KMS-11 (cell line): Measurements from ENCODE around the gene PRKG1.

Experiments
- H2AFZ ChIP-seq: fragments of 200-600 bp; sonication (generic); 2 replicates; pipeline ENCODE4 v1.6.1; 2016; ENCODE audit warnings: antibody characterized with exemption, mixed run types, low read depth
- H3K27ac ChIP-seq: fragments of 200-600 bp; sonication (generic); 2 replicates; pipeline ENCODE4 v1.6.1; 2016; ENCODE audit warnings: mild to moderate bottlenecking, mixed run types
- H3K27me3 ChIP-seq: fragments of 200-600 bp; sonication (generic); 2 replicates; pipeline ENCODE4 v1.6.1; 2017; ENCODE audit warnings: mild to moderate bottlenecking, low read depth, mixed run types, moderate library complexity; ENCODE audit not compliant: insufficient read depth
- H3K36me3 ChIP-seq: fragments of 200-600 bp; sonication (generic); 2 replicates; pipeline ENCODE4 v1.6.1; 2017; ENCODE audit warnings: mild to moderate bottlenecking, mixed run types; ENCODE audit not compliant: insufficient read depth
- H3K4me1 ChIP-seq: fragments of 200-600 bp; sonication (generic); 2 replicates; pipeline ENCODE4 v1.6.1; 2016; ENCODE audit warnings: mild to moderate bottlenecking, low read depth, mixed run types; ENCODE audit not compliant: poor library complexity, severe bottlenecking
- H3K4me2 ChIP-seq: fragments of 200-600 bp; sonication (generic); 2 replicates; pipeline ENCODE4 v1.7.0; 2016; ENCODE audit warnings: mild to moderate bottlenecking, mixed run types
- H3K4me3 ChIP-seq: fragments of 200-600 bp; sonication (generic); IDR thresholded peaks from 2 replicates; pipeline ENCODE4 v1.6.1; 2017; ENCODE audit warnings: low read depth, low read length, mixed read lengths; ENCODE audit not compliant: insufficient read depth
- H3K79me2 ChIP-seq: fragments of 200-600 bp; sonication (generic); 2 replicates; pipeline ENCODE4 v1.6.1; 2016; ENCODE audit warnings: low read depth, mixed run types; ENCODE audit not compliant: insufficient read depth
- H3K9ac ChIP-seq: fragments of 200-600 bp; sonication (generic); 2 replicates; pipeline ENCODE4 v1.6.1; 2016; ENCODE audit warnings: mild to moderate bottlenecking, mixed run types
- H4K20me1 ChIP-seq: fragments of 200-600 bp; sonication (generic); 2 replicates; pipeline ENCODE4 v1.6.1; 2016; ENCODE audit warnings: mild to moderate bottlenecking, mixed run types; ENCODE audit not compliant: insufficient read depth
- CTCF ChIP-seq: fragments of 200-600 bp; sonication (generic); conservative IDR thresholded peaks from 2 replicates; pipeline ENCODE4 v1.6.1; 2017; ENCODE audit warnings: low read depth, mild to moderate bottlenecking, antibody characterized with exemption, low read length, moderate library complexity, mixed read lengths

PRKG1 gene

GRCh38 chr10:51808187-51808586 lies 733.9 kb downstream of the PRKG1 start:
- Histone ChIP-seq H3K4me3 (no peak overlapping the region), H3K4me1 (no peaks in the 10 kb centered on the region), H3K9ac (no peak overlapping the region), H4K20me1 (no peaks in the 10 kb centered on the region), H3K36me3 (no peaks in the 10 kb centered on the region), H3K27me3 (no peaks in the 10 kb centered on the region), H3K4me2 (no peak overlapping the region), H3K27ac (no peak overlapping the region), H2AFZ (no peak overlapping the region), H3K79me2 (no peaks in the 10 kb centered on the region)
- no peak for TF ChIP-seq CTCF

- no peak for TF ChIP-seq CTCF
- Histone ChIP-seq H3K4me2 (no peak overlapping the region), H4K20me1 (no peaks in the 10 kb centered on the region), H3K36me3 (no peaks in the 10 kb centered on the region), H3K79me2 (no peaks in the 10 kb centered on the region), H3K27me3 (no peaks in the 10 kb centered on the region), H3K4me3 (no peak overlapping the region), H3K27ac (no peak overlapping the region), H2AFZ (no peak overlapping the region), H3K4me1 (no peaks in the 10 kb centered on the region), H3K9ac (no peak overlapping the region)
Measured at GRCh38 chr10:51815723-51816122, 741.4 kb downstream of the PRKG1 start.

- TF ChIP-seq CTCF, result no peak
- Histone ChIP-seq H3K4me2 (no peak overlapping the region), H4K20me1 (no peaks in the 10 kb centered on the region), H3K27ac (no peak overlapping the region), H3K4me1 (no peaks in the 10 kb centered on the region), H3K79me2 (no peaks in the 10 kb centered on the region), H3K36me3 (no peaks in the 10 kb centered on the region), H3K9ac (no peak overlapping the region), H2AFZ (no peak overlapping the region), H3K4me3 (no peak overlapping the region), H3K27me3 (no peaks in the 10 kb centered on the region)
Measured at GRCh38 chr10:51821045-51821444, 746.8 kb downstream of the PRKG1 start.

GRCh38 chr10:51821745-51822144 lies 747.5 kb downstream of the PRKG1 start:
- Histone ChIP-seq H3K27ac (no peak overlapping the region), H4K20me1 (no peaks in the 10 kb centered on the region), H2AFZ (no peak overlapping the region), H3K4me1 (no peaks in the 10 kb centered on the region), H3K4me3 (no peak overlapping the region), H3K79me2 (no peaks in the 10 kb centered on the region), H3K36me3 (no peaks in the 10 kb centered on the region), H3K9ac (no peak overlapping the region), H3K4me2 (no peak overlapping the region), H3K27me3 (no peaks in the 10 kb centered on the region)
- TF ChIP-seq CTCF, result no peak
